Measurements from ENCODE around the gene SLC9B1. TPM values are rescaled to one million over a fixed set of nuclear protein-coding genes. Genes with fewer than 3 reads are reported as not detected.
"Not testable (repeated sequence)": the region's sequence is repeated elsewhere in the genome, so short reads cannot be mapped to it uniquely, and the experiment has no call there.

The SLC9B1 gene
- polyA plus RNA-seq, 1 experiment = 0.07 TPM

DNA sequence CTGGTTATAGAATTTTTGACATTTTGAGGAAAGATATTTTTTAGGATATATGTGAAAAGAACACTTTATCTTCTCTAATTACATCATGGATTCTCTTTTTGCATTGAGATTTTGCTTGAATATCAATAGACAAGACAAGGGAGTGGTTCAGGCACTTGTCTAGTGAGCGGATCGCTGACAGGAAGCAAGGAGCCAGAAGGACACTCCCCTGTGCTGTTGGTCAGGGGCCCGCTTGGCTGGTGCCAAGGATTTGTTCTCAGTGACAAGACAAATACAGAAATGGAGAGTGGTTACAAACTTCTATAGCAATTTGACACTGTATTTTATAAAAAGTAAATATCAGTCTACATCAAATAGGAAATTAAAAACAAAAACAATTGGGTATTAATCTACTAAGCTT is 60.0 kb downstream of the SLC9B1 start:
- no peak for DNase-seq (ENCODE audit: low read depth)
- Histone ChIP-seq H3K36me3 (ENCODE audit: control insufficient read depth, insufficient read depth, low read length) (no peaks in the 10 kb centered on the region), H3K4me3 (ENCODE audit: low read depth, low read length) (no peak overlapping the region), H3K27me3 (ENCODE audit: control insufficient read depth, insufficient read depth, low read length) (no peaks in the 10 kb centered on the region)
- TF ChIP-seq, protein P1, sequence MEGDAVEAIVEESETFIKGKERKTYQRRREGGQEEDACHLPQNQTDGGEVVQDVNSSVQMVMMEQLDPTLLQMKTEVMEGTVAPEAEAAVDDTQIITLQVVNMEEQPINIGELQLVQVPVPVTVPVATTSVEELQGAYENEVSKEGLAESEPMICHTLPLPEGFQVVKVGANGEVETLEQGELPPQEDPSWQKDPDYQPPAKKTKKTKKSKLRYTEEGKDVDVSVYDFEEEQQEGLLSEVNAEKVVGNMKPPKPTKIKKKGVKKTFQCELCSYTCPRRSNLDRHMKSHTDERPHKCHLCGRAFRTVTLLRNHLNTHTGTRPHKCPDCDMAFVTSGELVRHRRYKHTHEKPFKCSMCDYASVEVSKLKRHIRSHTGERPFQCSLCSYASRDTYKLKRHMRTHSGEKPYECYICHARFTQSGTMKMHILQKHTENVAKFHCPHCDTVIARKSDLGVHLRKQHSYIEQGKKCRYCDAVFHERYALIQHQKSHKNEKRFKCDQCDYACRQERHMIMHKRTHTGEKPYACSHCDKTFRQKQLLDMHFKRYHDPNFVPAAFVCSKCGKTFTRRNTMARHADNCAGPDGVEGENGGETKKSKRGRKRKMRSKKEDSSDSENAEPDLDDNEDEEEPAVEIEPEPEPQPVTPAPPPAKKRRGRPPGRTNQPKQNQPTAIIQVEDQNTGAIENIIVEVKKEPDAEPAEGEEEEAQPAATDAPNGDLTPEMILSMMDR (IDR thresholded peaks at IDR 0.05; ENCODE audit: insufficient read depth, low read depth, low read length) = no peak
- ChIA-PET CTCF (no interaction called here), POLR2A (no interaction called here)

DNA sequence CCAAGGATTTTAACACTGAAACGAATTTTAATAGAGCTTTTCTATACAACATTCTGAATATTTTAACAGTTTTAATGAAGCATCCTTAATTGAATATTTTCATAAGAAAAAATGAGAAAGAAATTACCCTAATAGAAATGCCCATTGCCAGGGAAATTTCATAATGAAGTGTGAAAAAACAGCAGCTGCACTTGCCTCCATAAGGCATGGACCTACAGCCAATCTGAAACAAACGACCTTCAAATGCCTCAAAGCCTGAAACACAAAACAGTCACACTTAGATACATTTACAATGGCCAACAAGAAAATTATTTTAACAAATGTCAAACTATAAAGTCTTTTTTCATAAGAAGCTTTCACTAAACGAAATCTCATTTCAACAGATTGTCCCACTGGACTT is 74.4 kb downstream of the SLC9B1 start:
- H3K36me3 ChIP-seq (ENCODE audit: control insufficient read depth, insufficient read depth, low read length) = no peaks in the 10 kb centered on the region
- ChIA-PET CTCF (no interaction called here), POLR2A (no interaction called here)
- DNase-seq (ENCODE audit: low read depth) = no peak
- H3K27me3 ChIP-seq (ENCODE audit: control insufficient read depth, insufficient read depth, low read length) = no peaks in the 10 kb centered on the region
- TF ChIP-seq, protein P1 (IDR thresholded peaks at IDR 0.05; ENCODE audit: insufficient read depth, low read depth, low read length) = no peak
- H3K4me3 ChIP-seq (ENCODE audit: low read depth, low read length) = no peak overlapping the region

DNA sequence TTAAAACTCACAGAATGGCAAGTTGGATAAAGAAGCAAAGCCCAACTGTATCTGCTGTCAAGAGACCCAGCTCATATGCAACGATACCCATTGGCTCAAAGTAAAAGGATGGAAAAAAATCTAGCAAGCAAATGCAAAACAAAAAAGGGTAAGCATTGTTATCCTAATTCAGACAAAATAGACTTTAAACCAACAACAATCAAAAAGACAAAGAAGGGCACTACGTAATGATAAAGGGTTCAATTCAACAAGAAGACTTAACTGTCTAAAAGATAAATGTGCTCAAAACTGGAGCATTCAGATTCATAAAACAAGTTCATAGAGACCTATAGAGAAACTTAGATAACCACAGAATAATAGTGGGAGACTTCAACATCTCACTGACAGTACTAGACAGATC is 81.4 kb downstream of the SLC9B1 start:
- POLR2A ChIA-PET; H3K27me3 ChIP-seq (ENCODE audit: control insufficient read depth, insufficient read depth, low read length); CTCF ChIA-PET: not testable (repeated sequence)

DNA sequence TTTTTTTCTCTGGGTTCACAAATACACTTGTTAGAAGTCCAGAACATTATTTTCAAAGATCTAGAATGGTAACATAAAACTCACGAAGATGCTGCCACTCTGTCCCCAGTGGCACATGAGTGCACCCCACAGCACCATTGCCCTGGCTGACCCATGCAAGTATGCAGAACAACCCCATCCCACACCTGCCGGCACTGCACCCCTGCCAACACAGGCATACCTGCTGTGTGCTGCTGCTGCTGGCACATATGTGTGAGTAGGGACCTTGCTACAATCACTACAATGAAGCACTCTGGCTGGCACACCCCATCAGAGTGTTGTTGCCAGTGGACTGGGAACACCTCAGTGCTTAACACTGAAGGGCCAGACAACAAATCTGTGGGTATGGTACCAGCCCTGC is 83.8 kb downstream of the SLC9B1 start:
- TF ChIP-seq, protein P1 (IDR thresholded peaks at IDR 0.05; ENCODE audit: insufficient read depth, low read depth, low read length) = no peak
- no peak for DNase-seq (ENCODE audit: low read depth)
- POLR2A ChIA-PET = no interaction called here
- Histone ChIP-seq H3K4me3 (ENCODE audit: low read depth, low read length) (no peak overlapping the region), H3K27me3 (ENCODE audit: control insufficient read depth, insufficient read depth, low read length) (no peaks in the 10 kb centered on the region), H3K36me3 (ENCODE audit: control insufficient read depth, insufficient read depth, low read length) (no peaks in the 10 kb centered on the region)
- CTCF ChIA-PET = no interaction called here

More for the DNA sequence above, 81.4 kb downstream of the SLC9B1 start:
- not testable (repeated sequence) for DNase-seq (ENCODE audit: low read depth); H3K4me3 ChIP-seq (ENCODE audit: low read depth, low read length); H3K36me3 ChIP-seq (ENCODE audit: control insufficient read depth, insufficient read depth, low read length)

DNA sequence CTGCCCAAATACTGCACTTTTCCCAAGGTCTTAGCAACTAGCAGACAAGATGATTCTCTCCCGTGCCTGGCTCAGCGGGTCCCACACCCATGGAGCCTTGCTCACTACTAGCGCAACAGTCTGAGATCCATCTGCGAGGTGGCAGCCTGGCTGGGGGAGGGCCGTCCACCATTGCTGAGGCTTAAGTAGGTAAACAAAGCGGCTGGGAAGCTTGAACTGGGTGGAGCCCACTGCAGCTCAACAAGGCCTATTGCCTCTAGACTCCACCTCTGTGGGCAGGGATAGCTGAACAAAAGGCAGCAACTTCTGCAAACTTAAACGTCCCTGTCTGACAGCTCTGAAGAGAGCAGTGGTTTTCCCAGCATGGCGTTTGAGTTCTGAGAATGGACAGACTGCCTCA is 99.8 kb downstream of the SLC9B1 start:
- DNase-seq (ENCODE audit: low read depth); CTCF ChIA-PET; H3K27me3 ChIP-seq (ENCODE audit: control insufficient read depth, insufficient read depth, low read length); H3K4me3 ChIP-seq (ENCODE audit: low read depth, low read length); POLR2A ChIA-PET; H3K36me3 ChIP-seq (ENCODE audit: control insufficient read depth, insufficient read depth, low read length): not testable (repeated sequence)

DNA sequence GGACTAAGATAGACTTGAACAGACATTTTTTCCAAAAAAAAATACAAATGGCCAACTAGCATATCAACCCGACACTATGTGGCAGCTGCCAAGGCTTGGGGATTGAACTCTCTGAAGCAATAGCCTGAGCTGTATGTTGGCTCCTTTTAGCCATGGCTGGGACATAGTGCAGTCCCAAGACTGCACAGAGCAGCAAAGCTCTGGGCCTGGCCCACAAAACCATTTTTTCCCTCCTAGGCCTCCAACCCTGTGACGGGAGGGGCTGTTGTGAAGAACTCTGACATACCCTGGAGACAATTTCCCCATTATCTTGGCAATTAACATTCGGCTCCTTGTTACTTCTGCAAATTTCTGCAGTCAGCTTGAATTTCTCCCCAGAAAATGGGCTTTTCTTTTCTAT is 100.6 kb downstream of the SLC9B1 start:
- DNase-seq (ENCODE audit: low read depth) = no peak
- ChIA-PET CTCF (no interaction called here), POLR2A (no interaction called here)
- Histone ChIP-seq H3K27me3 (ENCODE audit: control insufficient read depth, insufficient read depth, low read length) (no peaks in the 10 kb centered on the region), H3K36me3 (ENCODE audit: control insufficient read depth, insufficient read depth, low read length) (no peaks in the 10 kb centered on the region), H3K4me3 (ENCODE audit: low read depth, low read length) (no peak overlapping the region)
- TF ChIP-seq, protein P1 (IDR thresholded peaks at IDR 0.05; ENCODE audit: insufficient read depth, low read depth, low read length) = no peak
